Subcutaneous abdominal adipose tissue (tissue), 5 donors: ENCODE results near the gene NLGN1.

Experiments
- H3K27ac ChIP-seq: one replicate; pipeline ENCODE4 v1.7.0; 2013; ENCODE audit warnings: low read depth, mild to moderate bottlenecking, inconsistent platforms, low read length, moderate library complexity
- H3K27me3 ChIP-seq, 5 donors: one replicate each; pipeline ENCODE4 v1.7.0; 2013; ENCODE audit warnings: low read length in 5 of 5, inconsistent platforms in 1 of 5; ENCODE audit not compliant: control insufficient read depth in 5 of 5, insufficient read depth in 4 of 5
- H3K36me3 ChIP-seq, 5 donors: one replicate each; pipeline ENCODE4 v1.7.0; 2013; ENCODE audit warnings: low read length in 5 of 5; ENCODE audit not compliant: control insufficient read depth in 5 of 5, insufficient read depth in 5 of 5
- H3K4me1 ChIP-seq, 5 donors: one replicate each; pipeline ENCODE4 v1.7.0; 2013; ENCODE audit warnings: low read length in 5 of 5, mild to moderate bottlenecking in 3 of 5, moderate library complexity in 1 of 5; ENCODE audit not compliant: control insufficient read depth in 5 of 5, insufficient read depth in 5 of 5
- H3K4me3 ChIP-seq, 5 donors: one replicate each; pipeline ENCODE4 v1.7.0; 2013; ENCODE audit warnings: low read length in 5 of 5, low read depth in 1 of 5
- H3K9ac ChIP-seq, 5 donors: one replicate each; pipeline ENCODE4 v1.7.0; 2013; ENCODE audit warnings: low read length in 5 of 5, mild to moderate bottlenecking in 4 of 5, moderate library complexity in 3 of 5
- H3K9me3 ChIP-seq, 5 donors: one replicate each; pipeline ENCODE4 v1.7.0; 2013; ENCODE audit warnings: low read length in 5 of 5; ENCODE audit not compliant: control insufficient read depth in 5 of 5
- donor health status: healthy.
- donor health status: healthy.
- donor health status: healthy.
- donor health status: healthy.
- donor health status: healthy.

The NLGN1 gene

GRCh38 chr3:173467501-173467900, 70.0 kb downstream of the NLGN1 start:
- H3K9ac ChIP-seq: no peak overlapping the region
- no peaks in the 10 kb centered on the region for H3K9me3 ChIP-seq
- H3K4me3 ChIP-seq: no peak overlapping the region
- H3K4me1 ChIP-seq: no peaks in the 10 kb centered on the region
- H3K27me3 ChIP-seq: no peaks in the 10 kb centered on the region
- no peaks in the 10 kb centered on the region for H3K36me3 ChIP-seq
- no peak overlapping the region for H3K27ac ChIP-seq

GRCh38 chr3:173473237-173473636, 75.7 kb downstream of the NLGN1 start:
- no peak overlapping the region for H3K9ac ChIP-seq
- no peaks in the 10 kb centered on the region for H3K36me3 ChIP-seq
- H3K9me3 ChIP-seq: peaks cover 0 to 5% (median 0%) of the 10 kb centered on the region in 5 donors
- no peak overlapping the region for H3K27ac ChIP-seq
- H3K4me1 ChIP-seq: no peaks in the 10 kb centered on the region
- no peaks in the 10 kb centered on the region for H3K27me3 ChIP-seq
- no peak overlapping the region for H3K4me3 ChIP-seq

- Histone ChIP-seq H3K4me3 (no peak overlapping the region), H3K36me3 (no peaks in the 10 kb centered on the region), H3K9ac (no peak overlapping the region), H3K4me1 (no peaks in the 10 kb centered on the region), H3K27ac (no peak overlapping the region), H3K27me3 (no peaks in the 10 kb centered on the region), H3K9me3 (peaks cover 0 to 5% (median 0%) of the 10 kb centered on the region in 5 donors)
Measured at GRCh38 chr3:173479301-173479700, 81.8 kb downstream of the NLGN1 start.

GRCh38 chr3:173501931-173502489, 104.5 kb downstream of the NLGN1 start:
- H3K4me1 ChIP-seq: peaks cover 0 to 7% (median 0%) of the 10 kb centered on the region in 5 donors
- no peaks in the 10 kb centered on the region for H3K27me3 ChIP-seq
- H3K9ac ChIP-seq: no peak overlapping the region
- no peaks in the 10 kb centered on the region for H3K36me3 ChIP-seq
- H3K4me3 ChIP-seq: no peak overlapping the region
- H3K27ac ChIP-seq: no peak overlapping the region
- H3K9me3 ChIP-seq: no peaks in the 10 kb centered on the region

GRCh38 chr3:173502983-173503568, 105.5 kb downstream of the NLGN1 start:
- no peak overlapping the region for H3K9ac ChIP-seq
- H3K27me3 ChIP-seq: no peaks in the 10 kb centered on the region
- H3K36me3 ChIP-seq: no peaks in the 10 kb centered on the region
- no peak overlapping the region for H3K4me3 ChIP-seq
- peaks cover 0 to 7% (median 0%) of the 10 kb centered on the region in 5 donors for H3K4me1 ChIP-seq
- no peak overlapping the region for H3K27ac ChIP-seq
- H3K9me3 ChIP-seq: no peaks in the 10 kb centered on the region

GRCh38 chr3:173510565-173510964, 113.0 kb downstream of the NLGN1 start:
- Histone ChIP-seq H3K4me1 (no peaks in the 10 kb centered on the region), H3K9me3 (peaks cover 0 to 3% (median 0%) of the 10 kb centered on the region in 5 donors), H3K4me3 (no peak overlapping the region), H3K9ac (no peak overlapping the region), H3K36me3 (no peaks in the 10 kb centered on the region), H3K27ac (no peak overlapping the region), H3K27me3 (no peaks in the 10 kb centered on the region)

GRCh38 chr3:173513123-173513522, 115.6 kb downstream of the NLGN1 start:
- H3K4me1 ChIP-seq: no peaks in the 10 kb centered on the region
- no peaks in the 10 kb centered on the region for H3K36me3 ChIP-seq
- peaks cover 0 to 3% (median 0%) of the 10 kb centered on the region in 5 donors for H3K9me3 ChIP-seq
- no peak overlapping the region for H3K27ac ChIP-seq
- H3K27me3 ChIP-seq: no peaks in the 10 kb centered on the region
- no peak overlapping the region for H3K9ac ChIP-seq
- H3K4me3 ChIP-seq: no peak overlapping the region

GRCh38 chr3:173529062-173529711, 131.6 kb downstream of the NLGN1 start:
- no peak overlapping the region for H3K9ac ChIP-seq
- peaks cover 0 to 8% (median 6%) of the 10 kb centered on the region in 5 donors for H3K9me3 ChIP-seq
- H3K4me3 ChIP-seq: no peak overlapping the region
- H3K27ac ChIP-seq: no peak overlapping the region
- no peaks in the 10 kb centered on the region for H3K4me1 ChIP-seq
- no peaks in the 10 kb centered on the region for H3K36me3 ChIP-seq
- no peaks in the 10 kb centered on the region for H3K27me3 ChIP-seq

GRCh38 chr3:173531602-173532001, 134.1 kb downstream of the NLGN1 start:
- Histone ChIP-seq H3K27me3 (no peaks in the 10 kb centered on the region), H3K9me3 (peaks cover 0 to 3% (median 0%) of the 10 kb centered on the region in 5 donors), H3K4me1 (no peaks in the 10 kb centered on the region), H3K9ac (no peak overlapping the region), H3K4me3 (no peak overlapping the region), H3K36me3 (no peaks in the 10 kb centered on the region), H3K27ac (no peak overlapping the region)

GRCh38 chr3:173538410-173538809, 140.9 kb downstream of the NLGN1 start:
- Histone ChIP-seq H3K4me3 (no peak overlapping the region), H3K27ac (no peak overlapping the region), H3K36me3 (no peaks in the 10 kb centered on the region), H3K9ac (no peak overlapping the region), H3K4me1 (no peaks in the 10 kb centered on the region), H3K9me3 (no peaks in the 10 kb centered on the region), H3K27me3 (no peaks in the 10 kb centered on the region)
